DOHH2 (cell line): ENCODE results near the gene SRPK2.

Experiments used
- EZH2phosphoT487 ChIP-seq: fragments of 200-600 bp; sonication (generic); IDR thresholded peaks from 2 replicates; pipeline ENCODE4 v1.6.1; 2017; ENCODE audit warnings: borderline replicate concordance, mild to moderate bottlenecking, antibody characterized with exemption, low read length, moderate library complexity, mixed read lengths
- TF ChIP-seq, protein P1 (sequence below): fragments of 200-600 bp; sonication (generic); IDR thresholded peaks from one replicate; pipeline ENCODE4 v1.5.1; 2014; ENCODE audit warnings: antibody characterized with exemption, mild to moderate bottlenecking, low read depth, low read length; ENCODE audit not compliant: poor library complexity, severe bottlenecking

DNA sequence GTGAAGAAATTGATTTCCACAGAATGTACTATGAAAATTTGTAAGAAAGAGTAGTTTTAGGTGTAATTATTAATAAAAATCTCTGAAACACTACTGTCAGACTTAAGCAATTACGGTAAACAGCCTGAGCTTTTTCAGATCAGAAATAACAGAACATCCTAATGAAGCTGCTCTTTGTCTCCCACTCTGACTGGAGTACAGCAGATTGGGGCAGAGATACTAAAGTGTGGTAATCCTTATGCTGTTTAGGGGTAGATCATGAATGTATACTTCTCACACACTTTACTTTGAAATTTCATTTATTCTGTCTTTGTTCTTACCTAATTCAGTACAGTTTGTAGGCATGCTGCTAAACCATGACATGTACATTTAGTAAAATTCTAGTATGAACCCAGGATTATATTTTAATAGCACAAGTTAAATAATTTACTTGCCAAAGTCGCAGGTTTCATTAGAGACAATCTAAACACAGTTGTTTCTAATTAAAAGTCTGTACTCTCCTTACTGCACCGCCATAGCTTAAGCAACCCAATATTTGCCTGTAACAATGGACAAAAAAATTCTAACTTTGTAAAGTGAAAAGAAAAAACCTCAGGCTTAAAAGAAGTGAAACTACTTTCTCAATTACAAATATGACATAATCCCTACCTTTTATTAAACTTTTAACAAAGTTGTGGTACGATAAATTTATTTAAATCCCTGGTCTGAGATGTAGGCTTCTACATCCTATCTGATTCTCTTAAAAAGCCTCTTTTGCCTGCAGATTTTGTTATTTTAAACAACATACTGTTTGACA is 286.0 kb downstream of the SRPK2 start:
- TF ChIP-seq, protein P1, sequence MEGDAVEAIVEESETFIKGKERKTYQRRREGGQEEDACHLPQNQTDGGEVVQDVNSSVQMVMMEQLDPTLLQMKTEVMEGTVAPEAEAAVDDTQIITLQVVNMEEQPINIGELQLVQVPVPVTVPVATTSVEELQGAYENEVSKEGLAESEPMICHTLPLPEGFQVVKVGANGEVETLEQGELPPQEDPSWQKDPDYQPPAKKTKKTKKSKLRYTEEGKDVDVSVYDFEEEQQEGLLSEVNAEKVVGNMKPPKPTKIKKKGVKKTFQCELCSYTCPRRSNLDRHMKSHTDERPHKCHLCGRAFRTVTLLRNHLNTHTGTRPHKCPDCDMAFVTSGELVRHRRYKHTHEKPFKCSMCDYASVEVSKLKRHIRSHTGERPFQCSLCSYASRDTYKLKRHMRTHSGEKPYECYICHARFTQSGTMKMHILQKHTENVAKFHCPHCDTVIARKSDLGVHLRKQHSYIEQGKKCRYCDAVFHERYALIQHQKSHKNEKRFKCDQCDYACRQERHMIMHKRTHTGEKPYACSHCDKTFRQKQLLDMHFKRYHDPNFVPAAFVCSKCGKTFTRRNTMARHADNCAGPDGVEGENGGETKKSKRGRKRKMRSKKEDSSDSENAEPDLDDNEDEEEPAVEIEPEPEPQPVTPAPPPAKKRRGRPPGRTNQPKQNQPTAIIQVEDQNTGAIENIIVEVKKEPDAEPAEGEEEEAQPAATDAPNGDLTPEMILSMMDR: no peak
- no peak for TF ChIP-seq EZH2phosphoT487
